Measurements from ENCODE around the gene KTI12.
A peak's percentile ranks its signal among the peaks of the same experiment; 100 is the strongest.

Gene KTI12

GRCh38 chr1:52057255-52057654 is 23.6 kb upstream of the KTI12 start:
- Histone ChIP-seq H3K36me3 (ENCODE audit: control insufficient read depth in 2 of 2, insufficient read depth in 1 of 2, low read length in 2 of 2) (peaks cover 14 to 31% of the 10 kb centered on the region in 2 experiments), H3K27ac (ENCODE audit: extremely low read depth, low read depth, low read length) (no peak overlapping the region), H3K4me3 (ENCODE audit: low read depth, low read length) (peak overlapping the region; percentile 91), H3K4me1 (ENCODE audit: control insufficient read depth, insufficient read depth, low read length) (peaks cover 11% of the 10 kb centered on the region; the same call in 1 of the 2 replicates), H3K9me3 (ENCODE audit: control insufficient read depth, insufficient read depth, low read depth, low read length) (no peaks in the 10 kb centered on the region)
- CTCF ChIA-PET, result no interaction called here
- POLR2A ChIA-PET, result interaction anchor here (0.5 to 0.8 kb wide), 3 partner anchors 13 to 44 kb away, joined by 3 to 10 read pairs (median 4); no protein-coding TSS in a partner anchor
- TF ChIP-seq ZNF514 (tag by site-specific recombination; IDR thresholded peaks at IDR 0.05) (no peak), SP2 (tag by site-specific recombination; IDR thresholded peaks at IDR 0.05) (peak; percentile 37; the same call in 1 of the 2 replicates), ZNF426 (tag by site-specific recombination; IDR thresholded peaks at IDR 0.05) (no peak), ZNF621 (tag by site-specific recombination; IDR thresholded peaks at IDR 0.05) (no peak), ZNF394 (tag by site-specific recombination; IDR thresholded peaks at IDR 0.05; ENCODE audit: borderline replicate concordance) (no peak), YY2 (tag by site-specific recombination; IDR thresholded peaks at IDR 0.05) (no peak), ZNF423 (tag by site-specific recombination; IDR thresholded peaks at IDR 0.05) (no peak), ZNF529 (tag by site-specific recombination; IDR thresholded peaks at IDR 0.05; ENCODE audit: insufficient replicate concordance) (no peak), ZNF391 (tag by site-specific recombination; IDR thresholded peaks at IDR 0.05; ENCODE audit: borderline replicate concordance, low read depth) (no peak), ATF2 (tag by site-specific recombination; IDR thresholded peaks at IDR 0.05; ENCODE audit: low read depth) (peak; percentile 79), ZNF202 (tag by site-specific recombination; IDR thresholded peaks at IDR 0.05; ENCODE audit: borderline replicate concordance) (no peak), SP7 (tag by site-specific recombination; IDR thresholded peaks at IDR 0.05) (peak; percentile 59), ZBTB7A (tag by site-specific recombination; IDR thresholded peaks at IDR 0.05; ENCODE audit: low read depth) (no peak), ZNF132 (tag by site-specific recombination; IDR thresholded peaks at IDR 0.05; ENCODE audit: borderline replicate concordance) (no peak), ZXDB (tag by site-specific recombination; IDR thresholded peaks at IDR 0.05) (no peak), KLF10 (tag by site-specific recombination; IDR thresholded peaks at IDR 0.05) (no peak), ZNF362 (tag by site-specific recombination; IDR thresholded peaks at IDR 0.05) (no peak), ZNF184 (tag by site-specific recombination; IDR thresholded peaks at IDR 0.05) (no peak), ZNF341 (tag by site-specific recombination; IDR thresholded peaks at IDR 0.05; ENCODE audit: low read depth) (no peak), ZNF610 (tag by site-specific recombination; IDR thresholded peaks at IDR 0.05; ENCODE audit: borderline replicate concordance) (no peak), ZBTB44 (tag by site-specific recombination; IDR thresholded peaks at IDR 0.05) (no peak), ZNF776 (tag by site-specific recombination; IDR thresholded peaks at IDR 0.05; ENCODE audit: borderline replicate concordance) (no peak), IKZF3 (tag by site-specific recombination; IDR thresholded peaks at IDR 0.05) (peak; percentile 33; the same call in 1 of the 2 replicates), GFI1B (tag by site-specific recombination; IDR thresholded peaks at IDR 0.05) (no peak), ZFP3 (tag by site-specific recombination; IDR thresholded peaks at IDR 0.05; ENCODE audit: low read depth) (no peak), ZNF2 (tag by site-specific recombination; IDR thresholded peaks at IDR 0.05) (no peak), GLI2 (tag by site-specific recombination; IDR thresholded peaks at IDR 0.05; ENCODE audit: borderline replicate concordance, low read depth) (no peak), ZNF211 (tag by site-specific recombination; IDR thresholded peaks at IDR 0.05; ENCODE audit: low read depth) (no peak), ZNF404 (tag by site-specific recombination; IDR thresholded peaks at IDR 0.05) (no peak), AEBP2 (tag by site-specific recombination; IDR thresholded peaks at IDR 0.05; ENCODE audit: borderline replicate concordance) (no peak), ZNF488 (tag by site-specific recombination; IDR thresholded peaks at IDR 0.05) (no peak), ZNF449 (tag by site-specific recombination; IDR thresholded peaks at IDR 0.05) (no peak)
